Lower leg skin (tissue), 3 donors: Measurements from ENCODE around the gene PHACTR2.

ENCODE experiments used
- CTCF ChIP-seq, 3 donors: fragments of 450-650 bp; IDR thresholded peaks; one replicate each; pipeline ENCODE4 v1.5.1; 2016; ENCODE audit warnings: antibody characterized with exemption in 3 of 3, mild to moderate bottlenecking in 3 of 3, moderate library complexity in 2 of 3
- POLR2A ChIP-seq, 2 donors: fragments of 450-650 bp; IDR thresholded peaks; one replicate each; pipeline ENCODE4 v1.6.1; 2016 to 2017; ENCODE audit warnings: antibody characterized with exemption in 2 of 2, mild to moderate bottlenecking in 1 of 2, moderate library complexity in 1 of 2

GRCh38 chr6:143632894-143633293 lies 44.9 kb upstream of the PHACTR2 start:
- no peak for TF ChIP-seq POLR2A (IDR thresholded peaks at IDR 0.05)
- no peak for TF ChIP-seq CTCF (IDR thresholded peaks at IDR 0.05)
